Measurements from ENCODE around the gene SPOUT1. TPM values are rescaled to one million over a fixed set of nuclear protein-coding genes. Genes with fewer than 3 reads are reported as not detected.
A peak's percentile ranks its signal among the peaks of the same experiment; 100 is the strongest.

The SPOUT1 gene
- total and polyA plus RNA-seq, 2 of the 13 experiments (the other 11 are each of a cell fraction or from before 2014, with no cell fraction given), result 39.0 to 45.8 TPM

GRCh38 chr9:128771745-128772519, 57.7 kb downstream of the SPOUT1 start, which contains the start of gene ZER1 (continued):
- TF ChIP-seq, protein P1, sequence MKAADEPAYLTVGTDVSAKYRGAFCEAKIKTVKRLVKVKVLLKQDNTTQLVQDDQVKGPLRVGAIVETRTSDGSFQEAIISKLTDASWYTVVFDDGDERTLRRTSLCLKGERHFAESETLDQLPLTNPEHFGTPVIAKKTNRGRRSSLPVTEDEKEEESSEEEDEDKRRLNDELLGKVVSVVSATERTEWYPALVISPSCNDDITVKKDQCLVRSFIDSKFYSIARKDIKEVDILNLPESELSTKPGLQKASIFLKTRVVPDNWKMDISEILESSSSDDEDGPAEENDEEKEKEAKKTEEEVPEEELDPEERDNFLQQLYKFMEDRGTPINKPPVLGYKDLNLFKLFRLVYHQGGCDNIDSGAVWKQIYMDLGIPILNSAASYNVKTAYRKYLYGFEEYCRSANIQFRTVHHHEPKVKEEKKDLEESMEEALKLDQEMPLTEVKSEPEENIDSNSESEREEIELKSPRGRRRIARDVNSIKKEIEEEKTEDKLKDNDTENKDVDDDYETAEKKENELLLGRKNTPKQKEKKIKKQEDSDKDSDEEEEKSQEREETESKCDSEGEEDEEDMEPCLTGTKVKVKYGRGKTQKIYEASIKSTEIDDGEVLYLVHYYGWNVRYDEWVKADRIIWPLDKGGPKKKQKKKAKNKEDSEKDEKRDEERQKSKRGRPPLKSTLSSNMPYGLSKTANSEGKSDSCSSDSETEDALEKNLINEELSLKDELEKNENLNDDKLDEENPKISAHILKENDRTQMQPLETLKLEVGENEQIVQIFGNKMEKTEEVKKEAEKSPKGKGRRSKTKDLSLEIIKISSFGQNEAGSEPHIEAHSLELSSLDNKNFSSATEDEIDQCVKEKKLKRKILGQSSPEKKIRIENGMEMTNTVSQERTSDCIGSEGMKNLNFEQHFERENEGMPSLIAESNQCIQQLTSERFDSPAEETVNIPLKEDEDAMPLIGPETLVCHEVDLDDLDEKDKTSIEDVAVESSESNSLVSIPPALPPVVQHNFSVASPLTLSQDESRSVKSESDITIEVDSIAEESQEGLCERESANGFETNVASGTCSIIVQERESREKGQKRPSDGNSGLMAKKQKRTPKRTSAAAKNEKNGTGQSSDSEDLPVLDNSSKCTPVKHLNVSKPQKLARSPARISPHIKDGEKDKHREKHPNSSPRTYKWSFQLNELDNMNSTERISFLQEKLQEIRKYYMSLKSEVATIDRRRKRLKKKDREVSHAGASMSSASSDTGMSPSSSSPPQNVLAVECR (CRISPR knock-in tag; IDR thresholded peaks at IDR 0.05; ENCODE audit: borderline replicate concordance), result peak; percentile 97
- TF ChIP-seq WIZ (CRISPR knock-in tag; IDR thresholded peaks at IDR 0.05) (no peak), ZNF205 (CRISPR knock-in tag; IDR thresholded peaks at IDR 0.05) (peak; percentile 83), SAP130 (CRISPR knock-in tag; IDR thresholded peaks at IDR 0.05; ENCODE audit: low read depth) (peak; percentile 92), GZF1 (CRISPR knock-in tag; IDR thresholded peaks at IDR 0.05) (no peak; the same call in 1 of the 2 replicates), BCL3 (CRISPR knock-in tag; IDR thresholded peaks at IDR 0.05) (peak; percentile 92), ZSCAN9 (CRISPR knock-in tag; IDR thresholded peaks at IDR 0.05; ENCODE audit: borderline replicate concordance) (no peak), NCOA2 (CRISPR knock-in tag; IDR thresholded peaks at IDR 0.05) (peak; percentile 55), CHD2 (IDR thresholded peaks at IDR 0.05; ENCODE audit: low read depth, low read length) (no peak), ZBTB3 (CRISPR knock-in tag; IDR thresholded peaks at IDR 0.05; ENCODE audit: borderline replicate concordance, low read depth) (no peak), ZNF136 (CRISPR knock-in tag; IDR thresholded peaks at IDR 0.05; ENCODE audit: low read depth) (peak; percentile 80; the same call in 1 of the 2 replicates), SOX5 (CRISPR knock-in tag; IDR thresholded peaks at IDR 0.05; ENCODE audit: borderline replicate concordance) (peak; percentile 44; the same call in 1 of the 2 replicates), ZNF501 (CRISPR knock-in tag; IDR thresholded peaks at IDR 0.05) (peak; percentile 91), HCFC1 (IDR thresholded peaks at IDR 0.05; ENCODE audit: low read depth, low read length) (peak; percentile 69), YEATS4 (CRISPR knock-in tag; IDR thresholded peaks at IDR 0.05; ENCODE audit: borderline replicate concordance) (peak; percentile 91), HNRNPK (IDR thresholded peaks at IDR 0.05; ENCODE audit: low read depth, low read length, poor library complexity, severe bottlenecking) (peak; percentile 81), ZNF431 (CRISPR knock-in tag; IDR thresholded peaks at IDR 0.05; ENCODE audit: borderline replicate concordance, low read depth) (peak; percentile 84; the same call in 1 of the 2 replicates), ZNF563 (CRISPR knock-in tag; IDR thresholded peaks at IDR 0.05) (peak; percentile 83; the same call in 1 of the 2 replicates), CENPT (CRISPR knock-in tag; IDR thresholded peaks at IDR 0.05; ENCODE audit: low read depth) (peak; percentile 41; the same call in 1 of the 2 replicates), ZNF598 (CRISPR knock-in tag; IDR thresholded peaks at IDR 0.05; ENCODE audit: borderline replicate concordance) (peak; percentile 97; the same call in 1 of the 2 replicates), BHLHE40 (IDR thresholded peaks at IDR 0.05; ENCODE audit: low read length) (peak; percentile 86), MEIS2 (CRISPR knock-in tag; IDR thresholded peaks at IDR 0.05) (no peak)
- TF ChIP-seq, protein P2, sequence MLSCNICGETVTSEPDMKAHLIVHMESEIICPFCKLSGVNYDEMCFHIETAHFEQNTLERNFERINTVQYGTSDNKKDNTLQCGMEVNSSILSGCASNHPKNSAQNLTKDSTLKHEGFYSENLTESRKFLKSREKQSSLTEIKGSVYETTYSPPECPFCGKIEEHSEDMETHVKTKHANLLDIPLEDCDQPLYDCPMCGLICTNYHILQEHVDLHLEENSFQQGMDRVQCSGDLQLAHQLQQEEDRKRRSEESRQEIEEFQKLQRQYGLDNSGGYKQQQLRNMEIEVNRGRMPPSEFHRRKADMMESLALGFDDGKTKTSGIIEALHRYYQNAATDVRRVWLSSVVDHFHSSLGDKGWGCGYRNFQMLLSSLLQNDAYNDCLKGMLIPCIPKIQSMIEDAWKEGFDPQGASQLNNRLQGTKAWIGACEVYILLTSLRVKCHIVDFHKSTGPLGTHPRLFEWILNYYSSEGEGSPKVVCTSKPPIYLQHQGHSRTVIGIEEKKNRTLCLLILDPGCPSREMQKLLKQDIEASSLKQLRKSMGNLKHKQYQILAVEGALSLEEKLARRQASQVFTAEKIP (CRISPR knock-in tag; IDR thresholded peaks at IDR 0.05; ENCODE audit: borderline replicate concordance), result no peak
